Activated CD4-positive, CD25-positive, alpha-beta regulatory T cell treated with anti-CD3 and anti-CD28 coated beads, Interleukin-2, amount 50 U/mL, for 24 hours (primary cell): ENCODE results near the gene CAPZA1.

ENCODE experiments used
- ATAC-seq, 2 donors: fragments of 150-1000 bp; cut with Tn5 transposase; one replicate each; pipeline ENCODE4 v1.10.0; 2021; ENCODE audit warnings: mild to moderate bottlenecking in 1 of 2, moderate library complexity in 1 of 2

The CAPZA1 gene

DNA sequence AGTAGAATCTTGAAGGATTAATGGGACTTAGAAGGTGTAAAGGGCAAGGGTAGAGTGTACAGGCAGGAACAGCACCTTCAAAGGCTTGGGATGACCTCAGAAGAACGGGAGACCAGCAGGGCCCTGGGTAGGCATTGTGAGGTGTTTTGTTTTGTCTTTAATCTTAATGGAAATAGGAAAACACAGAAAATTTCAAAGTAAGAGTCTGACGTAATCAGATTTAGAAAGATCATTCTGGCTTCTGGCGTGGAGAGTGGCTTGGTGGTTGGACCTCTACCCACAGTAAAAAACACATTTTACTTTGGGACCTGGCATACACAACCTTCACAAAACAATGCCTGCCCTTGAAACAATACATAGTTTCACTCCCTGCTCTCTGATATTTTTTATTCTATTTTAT, 59.0 kb downstream of the CAPZA1 start:
- no peak for ATAC-seq

DNA sequence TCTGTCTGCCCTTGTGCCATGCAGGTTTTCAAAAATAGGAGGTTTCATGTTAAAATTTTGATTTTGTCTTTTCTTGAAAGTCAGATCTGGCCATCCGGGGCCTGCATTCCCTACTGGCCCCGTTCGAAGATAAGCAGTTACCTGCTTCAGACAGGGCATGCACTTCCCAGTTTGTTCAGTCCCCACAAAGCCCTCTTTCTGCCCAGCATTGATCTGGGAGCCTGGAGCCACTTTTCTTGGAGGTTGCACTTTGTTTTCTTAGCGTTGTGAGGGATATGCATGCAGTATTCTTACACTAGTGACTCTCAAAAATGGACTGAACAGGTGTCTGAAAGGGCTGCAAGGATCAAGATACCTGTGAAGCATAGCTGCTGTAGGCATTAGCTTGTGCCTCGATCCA, 66.3 kb downstream of the CAPZA1 start:
- no peak for ATAC-seq

DNA sequence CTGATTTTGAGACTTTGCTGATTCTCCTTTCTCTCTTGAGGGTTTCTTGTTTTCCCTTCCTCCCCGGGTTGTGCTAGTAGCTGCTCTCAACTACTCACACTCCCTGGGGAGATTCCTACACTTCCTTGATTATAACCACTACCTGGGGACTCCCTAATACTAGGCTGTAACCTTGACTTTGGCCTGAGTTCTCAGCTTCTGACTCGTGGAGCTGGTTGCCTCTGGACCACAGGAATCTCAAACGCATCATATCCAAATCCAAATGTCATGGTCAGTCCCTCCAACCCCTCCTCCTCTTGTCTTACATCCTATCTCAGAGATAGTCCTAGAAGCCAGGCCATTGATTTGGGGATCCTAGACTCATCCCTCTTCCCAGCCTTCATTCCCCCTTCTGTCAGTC, 66.8 kb downstream of the CAPZA1 start:
- no peak for ATAC-seq

DNA sequence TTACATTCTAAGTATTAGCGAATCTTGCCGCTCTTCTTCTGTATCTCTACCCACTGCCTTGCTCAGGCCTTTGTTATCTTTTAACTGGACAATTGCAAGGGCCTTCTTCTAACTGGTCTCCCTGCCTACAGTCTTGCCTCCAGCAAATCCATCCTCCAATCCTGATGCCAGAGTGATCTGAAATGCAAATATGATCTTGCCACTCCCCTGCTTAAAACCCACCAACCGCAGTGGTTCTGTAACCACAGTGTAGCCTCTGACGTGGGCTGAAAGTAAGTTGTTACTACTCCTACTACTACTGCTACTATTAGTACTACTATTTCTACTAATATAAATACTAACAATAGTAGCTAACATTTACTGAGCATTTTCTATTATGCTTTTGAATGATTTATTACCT, 67.2 kb downstream of the CAPZA1 start:
- ATAC-seq: no peak

DNA sequence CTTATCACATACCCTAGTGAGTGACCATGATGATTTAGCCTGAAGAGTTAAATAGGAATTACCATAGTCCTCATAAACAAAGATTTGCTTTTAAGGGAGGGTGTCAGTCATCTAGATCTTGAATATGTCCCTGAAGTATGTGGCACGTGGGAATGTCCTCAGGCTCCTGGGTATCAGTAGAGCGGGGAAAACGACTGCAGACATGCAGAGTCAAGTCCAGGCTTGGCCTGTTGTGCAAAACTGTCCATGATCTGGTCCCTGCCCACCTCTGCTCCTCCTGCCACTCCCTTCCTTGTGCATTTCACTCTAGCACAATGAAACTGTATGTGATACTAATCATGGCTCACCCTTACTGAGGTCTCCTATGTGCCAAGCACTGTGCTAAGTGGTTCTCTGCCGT, 67.7 kb downstream of the CAPZA1 start:
- ATAC-seq: no peak

DNA sequence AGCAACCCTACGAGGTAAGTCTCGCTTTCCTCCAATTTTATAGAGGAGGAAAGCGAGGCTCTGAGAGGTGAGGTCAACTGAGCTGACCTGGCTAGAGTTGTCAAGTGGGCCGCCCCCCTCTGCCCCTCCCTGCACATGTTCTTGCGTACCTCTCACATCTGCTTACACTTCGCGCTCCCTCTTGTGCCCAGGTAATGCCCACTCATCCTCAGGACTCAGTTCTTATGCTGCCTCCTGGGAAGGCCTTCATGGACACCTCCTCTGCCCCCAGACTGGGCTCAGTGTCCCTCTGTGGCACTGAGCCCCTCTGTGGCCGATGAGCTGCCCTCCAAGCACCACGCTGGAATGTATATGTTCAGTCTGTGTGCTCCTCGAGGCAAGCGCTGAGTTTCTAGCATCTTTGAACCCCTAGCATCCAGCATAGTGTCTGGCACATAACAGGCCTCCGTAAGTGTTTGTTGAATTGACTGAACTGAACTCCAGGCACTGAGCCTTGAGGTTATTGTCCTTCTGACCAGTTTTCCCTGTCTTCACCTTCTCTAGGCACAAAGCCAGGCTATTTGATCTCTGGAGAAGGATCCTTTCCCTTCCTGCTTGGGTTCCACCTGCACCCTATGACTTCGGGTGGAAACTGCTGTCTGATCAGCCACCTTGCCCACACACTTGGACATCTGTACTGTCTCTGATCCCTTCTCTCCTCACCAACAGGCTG, 68.3 kb downstream of the CAPZA1 start:
- no peak for ATAC-seq

DNA sequence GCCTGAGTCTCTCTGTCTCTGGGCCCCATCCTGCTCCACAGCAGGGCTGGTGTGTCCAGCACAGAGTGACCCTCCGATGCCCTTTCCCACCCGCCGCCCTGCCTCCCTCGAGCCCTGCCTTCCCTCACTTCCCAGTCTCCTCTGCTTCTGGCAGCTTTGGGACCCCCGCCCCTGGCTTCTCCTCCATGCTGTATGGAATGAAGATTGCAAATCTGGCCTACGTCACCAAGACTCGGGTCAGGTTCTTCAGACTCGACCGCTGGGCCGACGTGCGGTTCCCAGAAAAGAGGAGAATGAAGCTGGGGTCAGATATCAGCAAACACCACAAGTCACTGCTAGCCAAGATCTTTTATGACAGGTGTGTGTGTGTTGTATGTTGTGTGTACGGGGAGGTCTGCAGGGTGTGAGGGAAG, 69.2 kb downstream of the CAPZA1 start:
- ATAC-seq: no peak

DNA sequence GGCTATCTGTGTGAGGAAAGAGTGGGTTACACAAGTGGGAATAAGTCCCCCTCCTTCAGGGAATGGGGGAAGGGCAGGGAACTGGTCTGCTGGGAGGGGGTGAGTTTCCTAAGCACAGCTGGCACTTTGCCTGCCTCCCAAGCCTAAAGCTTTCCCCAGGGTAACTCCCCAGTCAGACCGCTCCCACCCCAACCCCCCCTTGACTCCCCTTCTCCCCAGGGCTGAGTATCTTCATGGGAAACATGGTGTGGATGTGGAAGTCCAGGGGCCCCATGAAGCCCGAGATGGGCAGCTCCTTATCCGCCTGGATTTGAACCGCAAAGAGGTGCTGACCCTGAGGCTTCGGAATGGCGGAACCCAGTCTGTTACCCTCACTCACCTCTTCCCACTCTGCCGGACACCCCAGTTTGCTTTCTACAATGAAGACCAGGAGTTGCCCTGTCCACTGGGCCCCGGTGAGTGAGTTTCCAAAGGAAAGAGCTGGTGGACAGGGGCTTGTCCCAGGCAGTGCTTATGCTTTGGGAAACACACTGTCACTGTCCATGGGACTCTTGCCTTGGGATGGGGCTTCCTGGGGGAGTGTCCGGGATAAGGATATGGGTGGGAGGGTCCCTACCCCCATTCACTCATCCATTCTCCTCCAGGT, 69.7 kb downstream of the CAPZA1 start:
- no peak for ATAC-seq

DNA sequence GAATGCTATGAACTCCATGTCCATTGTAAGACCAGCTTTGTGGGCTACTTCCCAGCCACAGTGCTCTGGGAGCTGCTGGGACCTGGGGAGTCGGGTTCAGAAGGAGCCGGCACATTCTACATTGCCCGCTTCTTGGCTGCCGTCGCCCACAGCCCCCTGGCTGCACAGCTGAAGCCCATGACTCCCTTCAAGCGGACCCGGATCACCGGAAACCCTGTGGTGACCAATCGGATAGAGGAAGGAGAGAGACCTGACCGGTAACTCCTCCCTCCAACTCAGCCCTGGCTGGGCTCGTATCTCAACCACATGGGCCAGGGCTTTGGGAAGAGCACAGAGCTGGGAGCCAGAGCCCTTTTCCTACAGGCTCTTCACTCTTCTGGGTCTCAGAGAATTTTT, 70.2 kb downstream of the CAPZA1 start:
- no peak for ATAC-seq

DNA sequence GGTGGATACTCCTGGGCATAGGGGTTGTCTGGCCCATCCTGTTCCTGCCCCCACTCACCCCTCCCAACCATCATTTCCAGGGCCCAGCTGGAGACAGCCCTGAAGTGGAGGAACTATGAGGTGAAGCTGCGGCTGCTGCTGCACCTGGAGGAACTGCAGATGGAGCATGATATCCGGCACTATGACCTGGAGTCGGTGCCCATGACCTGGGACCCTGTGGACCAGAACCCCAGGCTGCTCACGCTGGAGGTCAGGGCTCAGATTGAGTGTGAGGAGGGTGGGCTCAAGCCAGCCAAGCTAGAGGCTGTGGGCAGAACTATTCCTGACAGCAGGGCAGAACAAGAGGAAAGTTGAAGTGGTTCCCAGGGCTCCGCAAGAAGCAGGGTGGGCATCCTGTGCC, 73.0 kb downstream of the CAPZA1 start:
- ATAC-seq: no peak

DNA sequence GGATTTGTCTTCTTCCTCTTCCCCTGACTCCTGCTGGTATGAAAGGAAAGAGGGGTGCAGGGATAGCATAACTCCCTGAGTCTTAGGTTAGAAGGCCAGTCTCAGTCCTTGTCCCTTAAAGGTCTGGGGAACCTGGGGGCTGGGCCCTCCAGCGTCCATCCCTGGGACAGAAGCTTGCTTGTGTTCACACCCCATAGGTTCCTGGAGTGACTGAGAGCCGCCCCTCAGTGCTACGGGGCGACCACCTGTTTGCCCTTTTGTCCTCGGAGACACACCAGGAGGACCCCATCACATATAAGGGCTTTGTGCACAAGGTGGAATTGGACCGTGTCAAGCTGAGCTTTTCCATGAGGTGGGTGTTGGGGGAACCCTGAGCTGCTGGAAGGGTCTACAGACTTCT, 74.2 kb downstream of the CAPZA1 start:
- no peak for ATAC-seq

DNA sequence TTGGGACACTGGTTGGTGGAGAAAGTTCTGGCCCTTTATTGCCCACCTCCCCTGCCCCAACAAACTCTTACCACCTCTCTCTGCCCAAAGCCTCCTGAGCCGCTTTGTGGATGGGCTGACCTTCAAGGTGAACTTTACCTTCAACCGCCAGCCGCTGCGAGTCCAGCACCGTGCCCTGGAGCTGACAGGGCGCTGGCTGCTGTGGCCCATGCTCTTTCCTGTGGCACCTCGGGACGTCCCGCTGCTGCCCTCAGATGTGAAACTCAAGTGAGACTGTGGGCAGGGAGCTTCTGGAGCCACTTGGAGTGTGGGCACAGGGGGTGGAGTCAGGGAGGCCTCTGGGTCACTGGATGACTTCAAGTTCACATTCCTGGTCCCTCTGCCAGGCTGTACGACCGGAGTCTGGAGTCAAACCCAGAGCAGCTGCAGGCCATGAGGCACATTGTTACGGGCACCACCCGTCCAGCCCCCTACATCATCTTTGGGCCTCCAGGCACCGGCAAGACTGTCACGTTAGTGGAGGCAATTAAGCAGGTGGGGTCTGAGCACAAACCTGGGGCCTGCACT, 74.8 kb downstream of the CAPZA1 start:
- no peak for ATAC-seq

DNA sequence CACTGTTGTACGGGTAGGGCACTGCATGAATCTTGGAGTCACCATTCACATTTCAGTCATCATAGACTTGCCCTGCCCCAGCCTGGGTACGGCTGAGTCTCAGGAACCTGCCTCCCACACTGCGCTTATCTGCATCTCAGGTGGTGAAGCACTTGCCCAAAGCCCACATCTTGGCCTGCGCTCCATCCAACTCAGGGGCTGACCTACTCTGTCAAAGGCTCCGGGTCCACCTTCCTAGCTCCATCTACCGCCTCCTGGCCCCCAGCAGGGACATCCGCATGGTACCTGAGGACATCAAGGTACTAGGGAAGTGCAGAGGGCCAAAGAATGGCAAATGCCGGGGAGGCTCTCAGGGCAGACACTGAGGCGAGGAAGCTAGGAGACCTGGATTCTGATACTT, 75.6 kb downstream of the CAPZA1 start:
- ATAC-seq: no peak

DNA sequence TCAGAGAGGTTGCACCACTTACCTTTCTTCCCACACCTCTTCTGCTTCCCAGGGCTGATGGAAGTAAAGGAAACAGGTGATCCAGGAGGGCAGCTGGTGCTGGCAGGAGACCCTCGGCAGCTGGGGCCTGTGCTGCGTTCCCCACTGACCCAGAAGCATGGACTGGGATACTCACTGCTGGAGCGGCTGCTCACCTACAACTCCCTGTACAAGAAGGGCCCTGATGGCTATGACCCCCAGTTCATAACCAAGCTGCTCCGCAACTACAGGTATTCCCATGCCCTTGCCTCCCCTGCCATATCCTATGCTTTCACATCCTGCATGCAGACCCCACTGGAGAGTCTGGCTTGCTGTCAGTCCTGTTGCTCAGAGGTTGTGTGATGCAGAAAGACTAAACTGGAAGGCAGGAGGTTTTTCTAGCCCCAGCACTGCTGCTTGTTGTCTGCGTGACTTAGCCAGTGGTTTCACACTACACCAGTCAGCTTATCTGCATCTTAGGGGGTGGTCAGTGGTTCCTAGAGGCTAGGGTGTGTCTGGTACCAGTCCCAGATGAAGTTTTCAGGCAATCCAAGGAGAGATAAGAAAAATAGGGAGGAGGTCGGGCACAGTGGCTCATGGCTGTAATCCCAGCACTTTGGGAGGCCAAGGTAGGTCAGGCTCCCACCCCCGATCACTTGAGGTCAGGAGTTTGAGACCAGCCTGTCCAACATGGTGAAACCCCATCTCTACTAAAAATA, 77.1 kb downstream of the CAPZA1 start:
- ATAC-seq: no peak

DNA sequence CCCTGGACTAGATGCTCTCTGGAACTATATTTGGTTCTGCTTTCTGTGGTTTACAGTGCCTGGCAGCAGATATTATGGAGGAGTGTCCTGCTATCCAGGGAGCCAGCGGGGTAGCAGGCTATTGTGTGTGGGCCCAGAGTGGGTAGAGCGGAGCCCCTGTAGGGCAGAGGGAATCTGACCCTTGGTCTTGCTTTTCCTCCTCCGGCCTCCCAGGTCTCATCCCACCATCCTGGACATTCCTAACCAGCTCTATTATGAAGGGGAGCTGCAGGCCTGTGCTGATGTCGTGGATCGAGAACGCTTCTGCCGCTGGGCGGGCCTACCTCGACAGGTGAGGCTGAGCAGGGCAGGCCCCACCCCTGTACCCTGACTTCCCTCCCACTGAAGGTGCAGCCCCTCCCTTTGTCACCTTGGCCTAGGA, 78.2 kb downstream of the CAPZA1 start:
- ATAC-seq: no peak

DNA sequence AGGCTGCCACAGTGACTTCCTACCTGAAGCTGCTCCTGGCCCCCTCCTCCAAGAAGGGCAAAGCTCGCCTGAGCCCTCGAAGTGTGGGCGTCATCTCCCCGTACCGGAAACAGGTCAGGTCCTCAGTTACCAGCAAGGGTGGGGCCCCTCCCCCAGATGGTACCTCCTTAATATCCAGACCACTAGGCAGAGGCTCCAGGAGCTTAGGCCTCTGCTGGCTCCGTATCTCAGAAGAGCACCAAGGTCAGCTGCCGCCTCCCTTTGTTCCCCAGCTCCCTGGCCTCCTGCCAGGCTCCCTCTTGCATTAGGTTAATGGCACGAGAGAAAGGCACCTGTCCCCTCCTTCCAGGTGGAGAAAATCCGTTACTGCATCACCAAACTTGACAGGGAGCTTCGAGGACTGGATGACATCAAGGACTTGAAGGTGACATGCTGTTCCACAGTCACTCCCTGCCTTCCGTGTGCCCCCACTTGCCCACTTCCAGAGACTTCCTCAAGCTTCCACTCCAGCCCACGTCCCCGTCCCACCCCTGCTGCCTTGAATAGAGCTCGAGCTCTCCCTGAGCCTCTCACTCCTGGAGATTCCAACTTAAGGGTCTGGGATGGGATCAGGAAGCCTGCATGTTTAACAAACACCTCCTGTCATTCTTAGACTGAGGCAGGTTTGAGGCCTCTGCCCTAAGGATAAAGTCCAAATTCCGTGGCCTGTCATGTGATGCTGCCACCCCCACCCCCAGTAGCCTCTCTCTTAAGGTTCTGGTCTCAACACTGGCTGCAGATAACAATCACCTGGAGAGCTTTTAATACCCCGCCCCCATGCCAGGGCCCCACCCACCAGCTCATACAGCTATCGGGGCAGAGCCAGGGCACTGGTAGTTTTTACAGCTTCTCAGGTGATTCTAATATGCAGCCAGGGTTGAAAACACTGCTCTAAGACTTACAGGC, 79.0 kb downstream of the CAPZA1 start:
- no peak for ATAC-seq

DNA sequence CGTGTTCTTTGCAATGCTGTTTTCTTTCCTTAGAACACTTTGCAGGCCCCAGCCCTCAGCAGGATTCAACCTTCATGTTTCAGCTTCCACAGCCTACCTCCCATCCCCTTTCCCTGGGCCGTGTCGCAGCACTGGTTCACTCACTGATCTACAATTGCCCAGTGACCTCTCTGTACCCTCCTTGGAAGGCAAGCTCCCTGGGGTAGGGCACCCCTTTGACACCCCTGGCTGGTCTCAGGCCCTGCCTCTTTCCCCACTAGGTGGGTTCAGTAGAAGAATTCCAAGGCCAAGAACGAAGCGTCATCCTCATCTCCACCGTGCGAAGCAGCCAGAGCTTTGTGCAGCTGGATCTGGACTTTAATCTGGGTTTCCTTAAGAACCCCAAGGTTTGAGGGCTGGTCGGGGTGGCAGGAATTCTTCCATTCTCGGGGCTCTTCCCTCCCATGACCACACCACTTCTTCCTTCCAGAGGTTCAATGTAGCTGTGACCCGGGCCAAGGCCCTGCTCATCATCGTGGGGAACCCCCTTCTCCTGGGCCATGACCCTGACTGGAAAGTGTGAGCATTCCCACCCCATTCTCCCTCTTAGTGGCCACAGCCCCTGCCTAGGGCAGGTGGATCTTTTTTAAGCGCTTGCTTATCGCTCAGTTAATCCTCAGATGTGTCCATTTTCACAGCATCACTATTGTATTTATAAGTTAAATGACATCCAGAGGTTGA, 80.0 kb downstream of the CAPZA1 start:
- ATAC-seq: no peak

DNA sequence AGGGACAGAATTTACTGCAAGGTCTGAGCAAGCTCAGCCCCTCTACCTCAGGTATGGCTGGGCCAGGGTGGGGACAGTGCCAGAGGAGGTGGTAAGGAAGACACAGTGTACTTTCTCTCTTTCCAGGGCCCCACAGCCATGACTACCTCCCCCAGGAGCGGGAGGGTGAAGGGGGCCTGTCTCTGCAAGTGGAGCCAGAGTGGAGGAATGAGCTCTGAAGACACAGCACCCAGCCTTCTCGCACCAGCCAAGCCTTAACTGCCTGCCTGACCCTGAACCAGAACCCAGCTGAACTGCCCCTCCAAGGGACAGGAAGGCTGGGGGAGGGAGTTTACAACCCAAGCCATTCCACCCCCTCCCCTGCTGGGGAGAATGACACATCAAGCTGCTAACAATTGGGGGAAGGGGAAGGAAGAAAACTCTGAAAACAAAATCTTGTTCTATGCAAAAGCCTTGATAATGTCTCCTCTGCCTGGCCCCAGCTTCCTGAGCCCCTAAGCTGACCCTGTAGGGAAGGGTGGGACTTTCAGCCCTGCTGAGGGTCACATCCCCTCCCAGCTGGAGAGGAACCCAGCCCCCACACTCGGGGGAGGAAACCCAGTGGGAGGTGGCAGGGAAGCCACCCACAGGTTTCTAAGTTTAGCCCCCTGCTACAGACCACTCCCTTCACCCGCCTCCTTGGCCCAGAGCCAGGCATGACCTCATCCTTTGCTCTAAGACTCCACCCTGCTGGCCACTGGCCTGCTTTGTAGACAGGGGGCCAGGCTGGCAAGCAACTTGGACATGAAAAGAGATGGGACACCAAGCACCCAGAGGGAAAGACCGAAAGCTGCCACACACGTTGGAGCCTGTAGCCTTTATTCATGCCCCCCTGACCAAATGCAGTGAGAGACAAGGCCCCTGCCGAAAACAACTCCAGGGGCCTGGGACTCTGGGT, 80.9 kb downstream of the CAPZA1 start:
- peak in 1 of 2 donors; percentile 31 for ATAC-seq

DNA sequence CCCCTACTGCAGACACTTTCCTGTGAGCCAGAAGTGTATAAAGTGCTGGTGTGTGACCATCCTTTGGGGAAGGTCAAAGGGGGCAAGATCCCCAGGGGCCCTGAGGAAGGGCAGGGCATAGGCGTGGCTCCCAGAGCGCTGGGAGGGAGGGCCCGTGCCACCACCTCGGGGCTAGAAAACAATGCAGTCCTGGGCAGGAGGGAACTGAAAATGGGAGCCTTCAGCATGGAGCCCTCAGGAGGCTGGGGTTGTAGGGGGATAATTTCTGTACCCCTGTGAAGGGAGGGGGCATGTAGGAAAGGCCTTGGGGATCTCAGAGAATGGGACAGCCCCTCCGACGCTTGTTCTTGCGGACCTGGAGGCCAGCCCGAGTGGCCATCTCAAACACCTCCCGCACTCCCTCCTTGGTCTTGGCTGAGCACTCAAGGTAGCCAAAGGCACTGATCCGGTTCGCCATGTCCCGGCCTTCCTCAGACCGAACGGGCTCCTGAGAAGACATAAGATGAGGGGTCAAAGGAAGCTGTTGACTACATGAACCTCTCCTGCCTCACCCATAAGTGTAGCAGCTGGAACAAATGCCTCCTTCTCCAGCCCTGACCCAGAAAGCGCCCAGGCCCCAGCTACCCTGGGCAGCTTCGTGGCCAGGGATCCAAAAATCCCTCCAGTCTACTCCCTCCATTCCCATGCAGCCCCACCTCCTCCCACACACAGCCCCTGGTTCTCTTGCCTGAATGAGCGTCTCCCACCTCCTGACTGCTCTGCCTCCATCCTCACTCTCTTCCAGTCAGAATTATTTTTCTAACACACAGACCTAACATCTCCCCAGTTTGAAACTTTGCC, 81.8 kb downstream of the CAPZA1 start:
- no peak for ATAC-seq

DNA sequence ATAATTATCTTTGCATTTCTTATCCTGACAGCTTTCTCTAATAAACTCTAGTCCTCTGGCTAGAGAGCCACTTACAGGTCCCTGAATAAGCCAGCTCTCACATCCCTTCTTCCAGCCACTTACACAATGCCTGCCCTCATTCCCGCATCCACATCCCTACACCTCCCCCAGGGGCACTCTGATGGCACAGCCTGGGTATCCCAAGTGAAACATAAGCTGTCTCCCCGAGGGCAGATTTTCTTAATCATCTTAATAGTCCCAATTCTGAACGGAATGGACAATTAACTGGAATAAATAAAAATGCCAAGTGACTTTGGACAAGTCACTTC, 82.4 kb downstream of the CAPZA1 start:
- no peak for ATAC-seq
